Keratinocyte (primary cell): ENCODE data around the gene WDSUB1. TPM values are rescaled to one million over a fixed set of nuclear protein-coding genes. Genes with fewer than 3 reads are reported as not detected.

Source experiments
- DNase-seq: peaks from one replicate; pipeline ENCODE4 v3.0.0-alpha.2; 2011; ENCODE audit warnings: low read depth, missing footprints, low spot score
- FAIRE-seq: peaks from 2 replicates; lab custom pipeline; 2011; peaks lifted over from hg19 to GRCh38; lab: Jason Lieb, UNC
- H2AFZ ChIP-seq: 2 replicates; pipeline ENCODE4 v1.6.0; 2012; ENCODE audit warnings: low read length, control low read depth, inconsistent platforms; ENCODE audit not compliant: control insufficient read depth
- H3K27ac ChIP-seq: 2 replicates; pipeline ENCODE4 v1.5.1; 2011; ENCODE audit warnings: low read length; ENCODE audit not compliant: control insufficient read depth, insufficient read depth
- H3K27me3 ChIP-seq: 3 replicates; pipeline ENCODE4 v1.6.0; 2011; ENCODE audit warnings: low read length; ENCODE audit not compliant: control insufficient read depth, insufficient read depth; ENCODE audit errors: extremely low read depth
- H3K36me3 ChIP-seq, 2 experiments: 2 replicates in 1 of 2; 3 replicates in 1 of 2; pipeline ENCODE4 v1.5.1; 2011; ENCODE audit warnings: low read length in 2 of 2, mild to moderate bottlenecking in 1 of 2; ENCODE audit not compliant: control insufficient read depth in 2 of 2, insufficient read depth in 2 of 2; ENCODE audit errors: extremely low read depth in 1 of 2
- H3K4me1 ChIP-seq: 3 replicates; pipeline ENCODE4 v1.5.1; 2011; ENCODE audit warnings: low read length; ENCODE audit not compliant: control insufficient read depth, insufficient read depth; ENCODE audit errors: extremely low read depth
- H3K4me2 ChIP-seq: 3 replicates; pipeline ENCODE4 v1.6.0; 2011; ENCODE audit warnings: low read depth, low read length; ENCODE audit not compliant: control insufficient read depth, insufficient read depth; ENCODE audit errors: extremely low read depth
- H3K4me3 ChIP-seq, 3 experiments: fragments of 200-600 bp in 1 of 3; sonication (generic) in 1 of 3; 2 replicates in 2 of 3; 3 replicates in 1 of 3; pipeline ENCODE4 v1.5.1; 2011 to 2016; ENCODE audit warnings: low read length in 3 of 3, mild to moderate bottlenecking in 3 of 3, control low read depth in 2 of 3, inconsistent platforms in 1 of 3, low read depth in 1 of 3, mixed read lengths in 1 of 3, mixed run types in 1 of 3, moderate library complexity in 1 of 3; ENCODE audit not compliant: control insufficient read depth in 2 of 3, insufficient read depth in 2 of 3; ENCODE audit errors: extremely low read depth in 1 of 3
- H3K79me2 ChIP-seq: 2 replicates; pipeline ENCODE4 v1.6.0; 2012; ENCODE audit warnings: low read length; ENCODE audit not compliant: control insufficient read depth, insufficient read depth
- H3K9ac ChIP-seq: 3 replicates; pipeline ENCODE4 v1.6.0; 2011; ENCODE audit warnings: low read length; ENCODE audit not compliant: control insufficient read depth, insufficient read depth; ENCODE audit errors: extremely low read depth
- H3K9me1 ChIP-seq: 3 replicates; pipeline ENCODE4 v1.6.0; 2011; ENCODE audit warnings: low read length; ENCODE audit not compliant: control insufficient read depth, insufficient read depth; ENCODE audit errors: extremely low read depth
- H3K9me3 ChIP-seq: 2 replicates; pipeline ENCODE4 v1.5.1; 2012; ENCODE audit warnings: low read depth, low read length; ENCODE audit not compliant: control insufficient read depth
- H4K20me1 ChIP-seq: 3 replicates; pipeline ENCODE4 v1.6.0; 2011; ENCODE audit warnings: low read length; ENCODE audit not compliant: control insufficient read depth, insufficient read depth; ENCODE audit errors: extremely low read depth
- EZH2 ChIP-seq: IDR thresholded peaks from one replicate; pipeline ENCODE4 v1.6.1; 2012; ENCODE audit warnings: inconsistent platforms, mild to moderate bottlenecking, low read length, moderate library complexity
- dilution Hi-C: fragments of 300-500 bp; cut with MboI; formaldehyde crosslinking; loops from one replicate; pipeline ENCODE4 v1.7.0; 2020; ENCODE audit warnings: low sequenced_read_pairs; ENCODE audit not compliant: extremely low pct_ligation_motif_present
- polyA plus RNA-seq, 5 experiments: library from polyadenylated mRNA; depleted of rRNA in 3 of 5; stranded (reverse) in 3 of 5; stranded (forward) in 1 of 5; unstranded in 1 of 5; fragments of >200 nt; gene quantifications; 1 replicate in 1 of 5; 2 replicates in 3 of 5; 3 replicates in 1 of 5; pipeline versions ENCODE4 v1.2.1 to v1.2.3, GENCODE V29; 2011 to 2012; ENCODE audit warnings: missing spikeins in 2 of 5, low read depth in 1 of 5, low replicate concordance in 1 of 5
- TF ChIP-seq, protein P1 (sequence below), 3 experiments: IDR thresholded peaks in 1 of 3; conservative IDR thresholded peaks in 1 of 3; optimal IDR thresholded peaks in 1 of 3; 2 replicates in 2 of 3; 3 replicates in 1 of 3; pipeline versions ENCODE3 to v1.5.1; 2011; ENCODE audit warnings: low read length in 3 of 3, mild to moderate bottlenecking in 3 of 3, moderate library complexity in 2 of 3, control low read depth in 1 of 3, inconsistent platforms in 1 of 3; ENCODE audit not compliant: insufficient read depth in 2 of 3; ENCODE audit errors: extremely low read depth in 1 of 3

The WDSUB1 gene
- polyA plus RNA-seq, 1 donor (not counting 4 experiments of a cell fraction or from before 2014, with no cell fraction given), result 4.0 TPM

DNA sequence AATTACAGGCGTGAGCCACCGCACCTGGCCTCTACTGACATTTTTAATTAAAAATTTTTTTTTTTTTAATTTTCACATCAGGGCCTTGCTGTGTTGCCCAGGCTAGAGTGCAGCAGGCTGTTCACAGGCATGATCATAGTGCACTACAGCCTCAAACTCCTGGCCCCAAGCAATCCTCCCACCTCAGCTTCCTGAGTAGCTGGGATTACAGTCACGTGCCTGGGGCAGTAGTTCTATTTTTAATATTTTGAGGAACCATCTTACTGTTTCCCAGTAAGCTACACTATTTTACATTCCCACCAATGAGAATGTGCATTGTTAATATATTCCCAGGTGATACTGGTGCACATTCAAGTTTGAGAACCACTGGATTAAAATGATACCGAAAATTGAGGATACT, 92.7 kb downstream of the WDSUB1 start:
- Histone ChIP-seq H3K4me1 (no peaks in the 10 kb centered on the region), H3K9ac (no peak overlapping the region), H3K9me1 (no peaks in the 10 kb centered on the region), H3K36me3 (peaks cover 36 to 44% of the 10 kb centered on the region in 2 experiments), H3K27me3 (no peaks in the 10 kb centered on the region), H3K79me2 (no peaks in the 10 kb centered on the region), H3K4me3 (no peak overlapping the region), H3K27ac (no peak overlapping the region), H3K4me2 (no peak overlapping the region), H4K20me1 (no peaks in the 10 kb centered on the region), H3K9me3 (no peaks in the 10 kb centered on the region), H2AFZ (no peak overlapping the region)
- TF ChIP-seq, protein P1, sequence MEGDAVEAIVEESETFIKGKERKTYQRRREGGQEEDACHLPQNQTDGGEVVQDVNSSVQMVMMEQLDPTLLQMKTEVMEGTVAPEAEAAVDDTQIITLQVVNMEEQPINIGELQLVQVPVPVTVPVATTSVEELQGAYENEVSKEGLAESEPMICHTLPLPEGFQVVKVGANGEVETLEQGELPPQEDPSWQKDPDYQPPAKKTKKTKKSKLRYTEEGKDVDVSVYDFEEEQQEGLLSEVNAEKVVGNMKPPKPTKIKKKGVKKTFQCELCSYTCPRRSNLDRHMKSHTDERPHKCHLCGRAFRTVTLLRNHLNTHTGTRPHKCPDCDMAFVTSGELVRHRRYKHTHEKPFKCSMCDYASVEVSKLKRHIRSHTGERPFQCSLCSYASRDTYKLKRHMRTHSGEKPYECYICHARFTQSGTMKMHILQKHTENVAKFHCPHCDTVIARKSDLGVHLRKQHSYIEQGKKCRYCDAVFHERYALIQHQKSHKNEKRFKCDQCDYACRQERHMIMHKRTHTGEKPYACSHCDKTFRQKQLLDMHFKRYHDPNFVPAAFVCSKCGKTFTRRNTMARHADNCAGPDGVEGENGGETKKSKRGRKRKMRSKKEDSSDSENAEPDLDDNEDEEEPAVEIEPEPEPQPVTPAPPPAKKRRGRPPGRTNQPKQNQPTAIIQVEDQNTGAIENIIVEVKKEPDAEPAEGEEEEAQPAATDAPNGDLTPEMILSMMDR (optimal IDR thresholded peaks at IDR 0.05 in 1 of 3, IDR thresholded peaks at IDR 0.05 in 1 of 3, conservative IDR thresholded peaks at IDR 0.05 in 1 of 3; ENCODE audit: extremely low read depth in 1 of 3, insufficient read depth in 2 of 3, low read length in 3 of 3), result no peak
- dilution Hi-C loops, result no loop called here
- DNase-seq (no peak), FAIRE-seq (no peak)

DNA sequence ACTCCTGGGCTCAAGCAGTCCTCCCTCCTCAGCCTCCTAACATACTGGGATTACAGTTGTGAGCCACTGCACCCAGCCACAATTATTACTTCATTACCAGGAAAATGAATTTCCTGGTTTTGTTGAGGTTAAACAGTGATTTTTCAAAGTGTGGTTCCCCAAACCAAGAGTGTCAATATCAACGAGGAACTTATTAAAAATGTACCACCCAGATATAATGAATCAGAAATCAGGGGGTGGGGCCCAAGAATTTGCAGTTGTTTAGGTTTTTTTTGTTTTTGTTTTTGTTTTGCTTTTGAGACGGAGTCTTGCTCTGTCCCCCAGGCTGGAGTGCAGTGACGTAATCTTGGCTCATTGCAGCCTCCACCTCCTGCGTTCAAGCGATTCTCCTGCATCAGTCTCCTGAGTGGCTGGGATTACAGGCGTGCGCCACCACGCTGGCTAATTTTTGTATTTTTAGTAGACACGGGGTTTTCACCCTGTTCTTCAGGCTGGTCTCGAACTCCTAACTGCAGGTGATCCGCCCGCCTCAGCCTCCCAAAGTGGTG, 94.1 kb downstream of the WDSUB1 start:
- H3K27ac ChIP-seq, result no peak overlapping the region
- no peaks in the 10 kb centered on the region for H3K27me3 ChIP-seq
- no peak overlapping the region for H3K4me2 ChIP-seq
- H3K36me3 ChIP-seq, result peaks cover 29 to 46% of the 10 kb centered on the region in 2 experiments
- DNase-seq (no peak), FAIRE-seq (no peak)
- TF ChIP-seq, protein P1 (optimal IDR thresholded peaks at IDR 0.05 in 1 of 3, IDR thresholded peaks at IDR 0.05 in 1 of 3, conservative IDR thresholded peaks at IDR 0.05 in 1 of 3; ENCODE audit: extremely low read depth in 1 of 3, insufficient read depth in 2 of 3, low read length in 3 of 3), result no peak
- TF ChIP-seq EZH2, result no peak
- no peaks in the 10 kb centered on the region for H3K4me1 ChIP-seq
- H3K79me2 ChIP-seq, result no peaks in the 10 kb centered on the region
- H3K9me3 ChIP-seq, result no peaks in the 10 kb centered on the region
- no peaks in the 10 kb centered on the region for H3K9me1 ChIP-seq
- H4K20me1 ChIP-seq, result no peaks in the 10 kb centered on the region
- no peak overlapping the region for H3K9ac ChIP-seq
- dilution Hi-C loops, result no loop called here
- no peak overlapping the region for H3K4me3 ChIP-seq
- no peak overlapping the region for H2AFZ ChIP-seq
